GM23248 (cell line): Measurements from ENCODE around the gene SLC25A21. TPM values are rescaled to one million over a fixed set of nuclear protein-coding genes. Genes with fewer than 3 reads are reported as not detected.
A peak's percentile ranks its signal among the peaks of the same experiment; 100 is the strongest.

Source experiments
- DNase-seq: peaks from one replicate; pipeline ENCODE4 v3.0.0-alpha.2; 2015
- H2AFZ ChIP-seq: fragments of 200-600 bp; sonication (generic); 2 replicates; pipeline ENCODE4 v1.6.1; 2016; ENCODE audit warnings: antibody characterized with exemption
- H3F3A ChIP-seq: fragments of 200-600 bp; sonication (generic); 2 replicates; pipeline ENCODE4 v1.6.1; 2016; ENCODE audit warnings: mild to moderate bottlenecking, antibody characterized with exemption, mixed run types; ENCODE audit not compliant: insufficient read depth
- H3K27ac ChIP-seq: fragments of 200-600 bp; sonication (generic); 2 replicates; pipeline ENCODE4 v1.5.1; 2016; ENCODE audit warnings: mild to moderate bottlenecking
- H3K27me3 ChIP-seq: fragments of 200-600 bp; sonication (generic); replicated peaks from 2 replicates; pipeline ENCODE4 v1.6.1; 2016; ENCODE audit warnings: mild to moderate bottlenecking; ENCODE audit not compliant: insufficient read depth
- H3K36me3 ChIP-seq: fragments of 200-600 bp; sonication (generic); 2 replicates; pipeline ENCODE4 v1.6.1; 2016; ENCODE audit warnings: low read depth, mild to moderate bottlenecking
- H3K4me1 ChIP-seq: fragments of 200-600 bp; sonication (generic); 2 replicates; pipeline ENCODE4 v1.6.1; 2016; ENCODE audit warnings: mild to moderate bottlenecking; ENCODE audit not compliant: insufficient read depth
- H3K4me2 ChIP-seq: fragments of 200-600 bp; sonication (generic); one replicate; pipeline ENCODE4 v1.6.1; 2016; ENCODE audit warnings: mild to moderate bottlenecking; ENCODE audit not compliant: unreplicated experiment
- H3K4me3 ChIP-seq: fragments of 200-600 bp; sonication (generic); 2 replicates; pipeline ENCODE4 v1.5.1; 2016; ENCODE audit warnings: mild to moderate bottlenecking
- H3K79me2 ChIP-seq: fragments of 200-600 bp; sonication (generic); 2 replicates; pipeline ENCODE4 v1.6.1; 2016; ENCODE audit warnings: mild to moderate bottlenecking; ENCODE audit not compliant: insufficient read depth
- H3K9ac ChIP-seq: fragments of 200-600 bp; sonication (generic); 2 replicates; pipeline ENCODE4 v1.6.1; 2016; ENCODE audit warnings: mild to moderate bottlenecking
- H3K9me2 ChIP-seq: fragments of 200-600 bp; sonication (generic); 2 replicates; pipeline ENCODE4 v1.6.1; 2016; ENCODE audit warnings: mixed run types, mild to moderate bottlenecking, moderate library complexity; ENCODE audit not compliant: insufficient read depth
- H3K9me3 ChIP-seq: fragments of 200-600 bp; sonication (generic); one replicate; pipeline ENCODE4 v1.6.1; 2017; ENCODE audit warnings: low read depth
- H4K20me1 ChIP-seq: fragments of 200-600 bp; sonication (generic); 2 replicates; pipeline ENCODE4 v1.6.0; 2016; ENCODE audit not compliant: insufficient read depth
- EZH2 ChIP-seq: fragments of 200-600 bp; sonication (generic); IDR thresholded peaks from 2 replicates; pipeline ENCODE4 v1.6.1; 2018; ENCODE audit warnings: antibody characterized with exemption, mild to moderate bottlenecking; ENCODE audit not compliant: insufficient read depth, poor library complexity, severe bottlenecking
- EZH2phosphoT487 ChIP-seq: fragments of 200-600 bp; sonication (generic); IDR thresholded peaks from 2 replicates; pipeline ENCODE4 v1.6.1; 2018; ENCODE audit warnings: antibody characterized with exemption, moderate library complexity, mild to moderate bottlenecking, low read depth; ENCODE audit not compliant: insufficient read depth
- WGBS, 2 experiments: methylation state at CpG; one replicate each; pipeline ENCODE4 v1.1.6; 2015 to 2017; ENCODE audit warnings: low lambda C conversion rate in 2 of 2, low coverage in 1 of 2; ENCODE audit errors: missing lambda C conversion rate in 2 of 2; 5-methylcytosine and 5-hydroxymethylcytosine counted together
- in situ Hi-C: fragments of 300-500 bp; cut with MboI; formaldehyde crosslinking; loops from 2 replicates; pipeline ENCODE4 v1.15.0; 2020
- polyA plus RNA-seq: library from polyadenylated mRNA; unstranded; fragments of >200 nt; fragmentation: Nextera tagmentation; extraction: Ambion mirVana; gene quantifications from 2 replicates; pipeline ENCODE4 v1.2.1, GENCODE V29; 2016
- total RNA-seq: library from RNA; depleted of rRNA; stranded (reverse); fragments of >200 nt; shearing (Covaris generic); gene quantifications from 2 replicates; pipeline ENCODE4 v1.2.3, GENCODE V29; 2014

The SLC25A21 gene
- total and polyA plus RNA-seq, 2 experiments from 2014 or later: 0.26 TPM; not detected in 1

DNA sequence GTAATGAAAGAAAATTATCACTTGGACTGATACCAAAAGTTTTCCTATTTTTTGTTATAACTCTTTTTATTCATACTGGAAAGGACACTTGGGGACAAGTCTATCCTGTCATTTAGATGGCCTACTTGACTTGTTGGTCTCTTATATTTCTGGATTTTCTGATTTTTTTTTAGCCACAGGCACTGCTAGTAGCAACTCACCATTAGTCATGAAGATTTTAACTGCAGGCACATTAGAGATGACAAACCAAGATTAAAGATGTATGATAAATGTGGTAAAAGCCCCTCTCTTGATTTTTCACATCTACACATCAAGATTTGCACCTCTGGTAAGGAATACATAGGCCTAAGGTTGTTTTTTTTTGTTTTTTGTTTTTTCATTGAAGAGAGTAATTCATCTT lies 217.0 kb downstream of the SLC25A21 start:
- Histone ChIP-seq H3K9ac (no peak overlapping the region), H3K4me3 (no peak overlapping the region)
- in situ Hi-C loops: no loop called here

DNA sequence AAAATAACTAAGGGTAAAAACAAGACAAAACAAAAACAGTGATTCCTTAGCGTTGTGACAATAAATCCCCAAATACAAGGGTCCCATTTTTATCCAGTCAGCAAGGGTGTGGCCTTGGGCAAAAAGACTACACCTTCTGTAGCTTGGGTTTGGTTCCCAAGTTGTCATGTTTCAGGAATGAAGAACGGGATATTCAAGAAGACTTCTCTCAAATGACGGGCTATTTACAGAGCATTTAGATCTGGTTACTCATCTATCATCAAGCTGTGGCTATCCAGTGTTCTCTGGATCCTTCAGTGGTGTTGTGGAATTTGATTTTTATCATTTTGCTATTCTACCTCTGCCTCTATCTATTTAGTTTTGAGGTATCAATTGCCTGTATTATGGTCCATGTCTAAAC lies 219.7 kb downstream of the SLC25A21 start:
- Histone ChIP-seq H3K4me2 (peak overlapping the region; percentile 76), H3K9ac (no peak overlapping the region), H4K20me1 (no peaks in the 10 kb centered on the region), H3K4me1 (peaks cover 40% of the 10 kb centered on the region), H3K27me3 (no peaks in the 10 kb centered on the region), H2AFZ (no peak overlapping the region), H3K9me2 (no peaks in the 10 kb centered on the region), H3K4me3 (peak overlapping the region; percentile 7; the same call in 1 of the 2 replicates), H3K36me3 (no peaks in the 10 kb centered on the region), H3K27ac (peak overlapping the region; percentile 49), H3F3A (peaks cover 25% of the 10 kb centered on the region), H3K79me2 (no peaks in the 10 kb centered on the region), H3K9me3 (no peaks in the 10 kb centered on the region)
- WGBS, 2 experiments: 16 to 26% methylated on average over 3 of the region's 3 CpGs
- TF ChIP-seq EZH2phosphoT487 (no peak), EZH2 (no peak)
- in situ Hi-C loops: no loop called here
- peak; percentile 88 for DNase-seq

More for the DNA sequence above, 217.0 kb downstream of the SLC25A21 start:
- Histone ChIP-seq H3K36me3 (no peaks in the 10 kb centered on the region), H3K9me2 (no peaks in the 10 kb centered on the region), H3K4me2 (peak overlapping the region; percentile 37), H3K27ac (0 out of 2 replicates have a peak overlapping the region, but pooled peaks have one; percentile 1), H3K27me3 (no peaks in the 10 kb centered on the region), H4K20me1 (no peaks in the 10 kb centered on the region), H3K9me3 (no peaks in the 10 kb centered on the region), H2AFZ (no peak overlapping the region), H3K79me2 (no peaks in the 10 kb centered on the region), H3F3A (peaks cover 25% of the 10 kb centered on the region), H3K4me1 (peaks cover 40% of the 10 kb centered on the region)
- TF ChIP-seq EZH2 (no peak), EZH2phosphoT487 (no peak)
- peak; percentile 52 for DNase-seq

DNA sequence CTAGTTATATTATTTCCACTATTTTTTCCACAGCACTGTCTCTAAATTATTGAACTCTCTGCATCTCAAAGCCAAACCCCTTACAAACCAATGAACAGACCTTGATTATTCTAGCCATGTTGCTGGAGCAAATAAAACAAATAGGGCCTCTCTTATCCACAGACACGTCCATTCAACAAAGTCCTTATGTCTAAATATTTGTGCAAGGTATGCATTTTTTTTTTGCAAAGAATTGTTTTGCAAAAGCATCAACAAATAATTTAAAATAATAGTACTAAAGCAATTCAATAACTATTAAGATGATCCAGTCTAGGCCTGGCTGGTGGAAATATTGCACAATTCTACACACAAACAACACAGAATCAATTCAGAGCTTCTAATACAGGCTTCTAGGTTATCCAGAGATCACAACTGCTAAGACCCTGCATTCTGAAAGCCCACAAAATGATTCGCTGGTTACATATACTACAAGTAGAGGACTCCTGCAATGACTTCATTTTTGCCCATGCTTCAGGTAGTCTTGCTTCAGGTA lies 221.0 kb downstream of the SLC25A21 start:
- Histone ChIP-seq H3K27me3 (no peaks in the 10 kb centered on the region), H3K4me2 (no peak overlapping the region), H3K9me2 (no peaks in the 10 kb centered on the region), H3K4me3 (no peak overlapping the region), H3K4me1 (peaks cover 40% of the 10 kb centered on the region), H3F3A (peaks cover 25% of the 10 kb centered on the region), H3K27ac (no peak overlapping the region), H3K36me3 (no peaks in the 10 kb centered on the region), H3K9ac (no peak overlapping the region), H4K20me1 (no peaks in the 10 kb centered on the region), H2AFZ (no peak overlapping the region), H3K9me3 (no peaks in the 10 kb centered on the region), H3K79me2 (no peaks in the 10 kb centered on the region)
- WGBS, 2 experiments: 93 to 96% methylated on average over 2 of the region's 2 CpGs
- TF ChIP-seq EZH2 (no peak), EZH2phosphoT487 (no peak)
- in situ Hi-C loops: no loop called here
- no peak for DNase-seq

DNA sequence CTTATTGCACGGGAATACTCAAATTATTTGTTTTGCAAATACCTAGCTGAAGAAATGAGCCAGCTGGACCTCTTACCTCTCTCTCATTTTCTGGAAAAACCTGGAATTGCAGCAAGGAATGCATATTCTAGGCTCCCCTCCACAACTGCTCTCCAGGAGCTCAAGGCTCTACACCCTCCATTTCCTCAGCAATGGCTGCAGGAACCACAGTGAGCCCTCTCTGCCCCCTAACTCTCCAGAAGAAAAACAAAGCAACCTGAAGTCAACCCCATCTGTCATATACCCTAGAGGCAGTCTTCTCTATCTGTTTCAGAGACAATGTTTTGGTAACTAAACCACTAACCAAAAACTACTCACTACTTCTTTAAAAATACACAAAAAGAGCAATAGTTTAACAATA lies 221.6 kb downstream of the SLC25A21 start:
- peaks cover 40% of the 10 kb centered on the region for H3K4me1 ChIP-seq
- in situ Hi-C loops: no loop called here
- H3K4me3 ChIP-seq: no peak overlapping the region
- no peak overlapping the region for H2AFZ ChIP-seq
- no peaks in the 10 kb centered on the region for H3K9me2 ChIP-seq
- no peaks in the 10 kb centered on the region for H3K36me3 ChIP-seq
- WGBS, 2 experiments: 93 to 100% methylated on average over 1 of the region's 1 CpG
- no peaks in the 10 kb centered on the region for H4K20me1 ChIP-seq
- H3F3A ChIP-seq: peaks cover 25% of the 10 kb centered on the region
- H3K27ac ChIP-seq: no peak overlapping the region
- H3K79me2 ChIP-seq: no peaks in the 10 kb centered on the region
- H3K9ac ChIP-seq: no peak overlapping the region
- H3K27me3 ChIP-seq: no peaks in the 10 kb centered on the region
- TF ChIP-seq EZH2phosphoT487 (no peak), EZH2 (no peak)
- H3K9me3 ChIP-seq: no peaks in the 10 kb centered on the region
- H3K4me2 ChIP-seq: no peak overlapping the region
- no peak for DNase-seq

DNA sequence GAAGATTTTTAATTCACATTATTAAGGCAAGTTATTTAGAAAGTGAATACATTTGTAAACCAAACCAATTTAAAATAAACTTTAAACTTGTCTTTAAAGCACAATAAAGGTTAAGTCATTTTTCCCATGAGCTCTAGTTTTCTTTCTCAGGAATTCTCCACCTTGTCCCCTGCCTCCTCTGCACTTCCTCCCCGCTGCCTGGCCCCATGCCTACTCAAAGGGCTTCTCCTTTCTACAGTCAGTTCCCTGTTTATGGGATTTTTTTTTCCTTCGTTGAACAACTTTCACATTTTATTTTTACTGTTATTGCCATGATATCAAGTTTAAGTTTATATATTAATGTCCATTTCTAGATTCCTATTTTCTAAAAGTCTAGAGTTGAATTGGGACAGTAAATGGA lies 223.0 kb downstream of the SLC25A21 start:
- TF ChIP-seq EZH2phosphoT487 (no peak), EZH2 (no peak)
- Histone ChIP-seq H3K27me3 (no peaks in the 10 kb centered on the region), H3K4me3 (no peak overlapping the region), H3K79me2 (no peaks in the 10 kb centered on the region), H2AFZ (no peak overlapping the region), H3K36me3 (no peaks in the 10 kb centered on the region), H4K20me1 (no peaks in the 10 kb centered on the region), H3K27ac (no peak overlapping the region), H3K9me2 (no peaks in the 10 kb centered on the region), H3K4me1 (peaks cover 36% of the 10 kb centered on the region), H3K9me3 (no peaks in the 10 kb centered on the region), H3K4me2 (no peak overlapping the region), H3K9ac (no peak overlapping the region), H3F3A (peaks cover 27% of the 10 kb centered on the region)
- DNase-seq: no peak
- WGBS, 2 experiments: 90 to 96% methylated on average over 2 of the region's 2 CpGs
- in situ Hi-C loops: loop anchor here (25.0 kb wide), 1 partner anchor 287 kb away; the partner anchor contains the start of gene PAX9
